Liver (tissue), 3 donors: ENCODE measurements around the gene S100A2.

Experiments
- ATF3 ChIP-seq: IDR thresholded peaks from 2 replicates; pipeline ENCODE4 v1.6.1; 2016; ENCODE audit warnings: antibody characterized with exemption
- CTCF ChIP-seq: fragments of 150-350 bp; IDR thresholded peaks from 2 replicates; pipeline ENCODE4 v1.5.1; 2017; ENCODE audit warnings: improper control_type of control experiment, low read depth, low read length; ENCODE audit not compliant: missing input control
- EGR1 ChIP-seq, 2 donors: IDR thresholded peaks; 2 replicates each; pipeline ENCODE4 v1.6.1; 2016 to 2018; ENCODE audit warnings: antibody characterized with exemption in 2 of 2, low read depth in 2 of 2
- GABPA ChIP-seq, 2 donors: IDR thresholded peaks in 1 of 2; conservative IDR thresholded peaks in 1 of 2; 2 replicates each; pipeline ENCODE4 v1.6.1; 2016; ENCODE audit warnings: antibody characterized with exemption in 2 of 2, mild to moderate bottlenecking in 1 of 2, moderate library complexity in 1 of 2
- JUND ChIP-seq, 2 donors: IDR thresholded peaks; 2 replicates each; pipeline ENCODE4 v1.6.1; 2016; ENCODE audit warnings: antibody characterized with exemption in 2 of 2
- RAD21 ChIP-seq, 2 donors: IDR thresholded peaks; 2 replicates each; pipeline ENCODE4 v1.6.1; 2016; ENCODE audit warnings: antibody characterized with exemption in 2 of 2, mild to moderate bottlenecking in 2 of 2
- SP1 ChIP-seq: IDR thresholded peaks from 2 replicates; pipeline ENCODE4 v1.6.1; 2018; ENCODE audit warnings: antibody characterized with exemption, mild to moderate bottlenecking
- TAF1 ChIP-seq: conservative IDR thresholded peaks from 2 replicates; pipeline ENCODE4 v1.6.1; 2016; ENCODE audit warnings: antibody characterized with exemption, mild to moderate bottlenecking
- YY1 ChIP-seq: IDR thresholded peaks from 2 replicates; pipeline ENCODE4 v1.6.1; 2016; ENCODE audit warnings: antibody characterized with exemption, mild to moderate bottlenecking
- TF ChIP-seq, protein P1 (sequence below): IDR thresholded peaks from 2 replicates; pipeline ENCODE4 v1.6.1; 2016; ENCODE audit warnings: antibody characterized with exemption, mild to moderate bottlenecking
- donor health status: healthy.
- donor health status: healthy.

DNA sequence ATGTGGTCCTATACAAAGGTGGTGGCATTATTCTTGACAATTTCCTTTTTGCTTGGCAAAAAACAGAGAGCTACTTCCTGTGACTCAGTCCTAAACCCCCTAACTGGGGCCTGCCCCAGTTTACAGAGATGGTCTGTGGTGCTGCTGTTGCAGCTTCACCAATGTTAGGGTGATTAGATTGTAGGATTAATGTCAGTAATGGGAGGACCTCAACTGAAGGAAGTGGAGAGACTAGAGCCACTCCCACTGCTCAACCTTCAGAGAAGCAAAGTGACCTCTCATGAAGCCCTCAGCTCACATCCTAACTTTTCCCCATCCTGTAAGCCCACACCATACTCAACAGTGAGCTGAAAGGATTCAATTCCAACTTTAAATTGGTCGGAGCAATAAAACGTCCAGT is 33.5 kb downstream of the S100A2 start:
- TF ChIP-seq JUND (IDR thresholded peaks at IDR 0.05) (no peak), CTCF (no peak), GABPA (IDR thresholded peaks at IDR 0.05 in 1 of 2, conservative IDR thresholded peaks at IDR 0.05 in 1 of 2) (no peak), SP1 (no peak), RAD21 (IDR thresholded peaks at IDR 0.05) (no peak), TAF1 (no peak), ATF3 (no peak), YY1 (no peak), EGR1 (IDR thresholded peaks at IDR 0.05; ENCODE audit: low read depth in 2 of 2) (no peak)
- TF ChIP-seq, protein P1, sequence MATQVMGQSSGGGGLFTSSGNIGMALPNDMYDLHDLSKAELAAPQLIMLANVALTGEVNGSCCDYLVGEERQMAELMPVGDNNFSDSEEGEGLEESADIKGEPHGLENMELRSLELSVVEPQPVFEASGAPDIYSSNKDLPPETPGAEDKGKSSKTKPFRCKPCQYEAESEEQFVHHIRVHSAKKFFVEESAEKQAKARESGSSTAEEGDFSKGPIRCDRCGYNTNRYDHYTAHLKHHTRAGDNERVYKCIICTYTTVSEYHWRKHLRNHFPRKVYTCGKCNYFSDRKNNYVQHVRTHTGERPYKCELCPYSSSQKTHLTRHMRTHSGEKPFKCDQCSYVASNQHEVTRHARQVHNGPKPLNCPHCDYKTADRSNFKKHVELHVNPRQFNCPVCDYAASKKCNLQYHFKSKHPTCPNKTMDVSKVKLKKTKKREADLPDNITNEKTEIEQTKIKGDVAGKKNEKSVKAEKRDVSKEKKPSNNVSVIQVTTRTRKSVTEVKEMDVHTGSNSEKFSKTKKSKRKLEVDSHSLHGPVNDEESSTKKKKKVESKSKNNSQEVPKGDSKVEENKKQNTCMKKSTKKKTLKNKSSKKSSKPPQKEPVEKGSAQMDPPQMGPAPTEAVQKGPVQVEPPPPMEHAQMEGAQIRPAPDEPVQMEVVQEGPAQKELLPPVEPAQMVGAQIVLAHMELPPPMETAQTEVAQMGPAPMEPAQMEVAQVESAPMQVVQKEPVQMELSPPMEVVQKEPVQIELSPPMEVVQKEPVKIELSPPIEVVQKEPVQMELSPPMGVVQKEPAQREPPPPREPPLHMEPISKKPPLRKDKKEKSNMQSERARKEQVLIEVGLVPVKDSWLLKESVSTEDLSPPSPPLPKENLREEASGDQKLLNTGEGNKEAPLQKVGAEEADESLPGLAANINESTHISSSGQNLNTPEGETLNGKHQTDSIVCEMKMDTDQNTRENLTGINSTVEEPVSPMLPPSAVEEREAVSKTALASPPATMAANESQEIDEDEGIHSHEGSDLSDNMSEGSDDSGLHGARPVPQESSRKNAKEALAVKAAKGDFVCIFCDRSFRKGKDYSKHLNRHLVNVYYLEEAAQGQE: no peak
